Amniotic stem cell (primary cell): Measurements from ENCODE around the gene PTAFR.

Experiments
- DNase-seq: peaks from one replicate; lab custom pipeline; 2025; lab: John Stamatoyannopoulos, UW

The PTAFR gene, protein sequence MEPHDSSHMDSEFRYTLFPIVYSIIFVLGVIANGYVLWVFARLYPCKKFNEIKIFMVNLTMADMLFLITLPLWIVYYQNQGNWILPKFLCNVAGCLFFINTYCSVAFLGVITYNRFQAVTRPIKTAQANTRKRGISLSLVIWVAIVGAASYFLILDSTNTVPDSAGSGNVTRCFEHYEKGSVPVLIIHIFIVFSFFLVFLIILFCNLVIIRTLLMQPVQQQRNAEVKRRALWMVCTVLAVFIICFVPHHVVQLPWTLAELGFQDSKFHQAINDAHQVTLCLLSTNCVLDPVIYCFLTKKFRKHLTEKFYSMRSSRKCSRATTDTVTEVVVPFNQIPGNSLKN

DNA sequence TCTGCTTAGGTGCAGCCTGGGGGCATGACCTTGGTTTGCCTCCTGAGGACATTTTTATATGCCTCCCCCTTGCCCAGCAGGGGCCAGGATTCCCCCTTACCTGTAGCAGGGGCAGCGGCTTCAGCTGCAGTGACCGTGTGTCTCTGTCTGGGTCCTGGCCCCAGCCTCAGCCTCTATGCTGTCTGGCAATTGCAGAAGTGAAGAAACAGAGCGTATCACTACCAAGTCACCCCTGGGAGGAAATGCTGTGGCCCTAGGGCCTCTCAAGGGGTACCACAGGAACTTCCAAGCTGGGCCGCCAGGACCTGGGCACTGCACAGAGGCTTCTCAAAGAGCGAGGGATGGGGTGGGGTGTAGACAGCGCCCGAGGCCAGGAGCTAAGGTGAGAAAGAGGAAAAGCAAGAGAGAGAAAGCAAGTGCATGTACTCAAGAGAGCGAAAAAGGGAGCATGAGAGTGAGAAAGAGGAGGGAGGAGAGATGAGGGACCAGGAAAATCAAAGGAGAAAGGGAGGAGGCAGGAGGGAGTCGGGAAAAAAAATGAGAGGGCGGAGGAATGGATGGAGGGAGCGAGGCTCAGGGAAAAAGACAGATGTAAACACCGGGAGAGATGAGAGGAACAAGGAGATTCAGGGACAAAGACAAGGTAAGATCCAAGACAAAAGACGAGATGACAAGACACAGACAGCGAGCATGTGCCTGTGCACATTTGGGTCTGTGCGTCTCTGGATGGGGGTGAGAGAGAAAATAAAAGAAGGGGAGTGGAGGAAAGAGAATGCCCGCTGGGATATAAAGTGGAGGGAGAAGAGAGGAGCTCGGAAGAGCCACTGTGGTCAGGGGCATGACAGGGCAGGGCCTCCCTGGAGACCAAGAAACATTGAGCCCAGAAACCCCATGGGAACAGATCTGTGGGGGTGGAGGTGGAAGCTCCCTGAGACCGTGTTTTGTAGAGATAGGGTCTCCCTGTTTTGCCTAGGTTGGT is at the start of gene PTAFR:
Gene PTAFR, minus strand, starts transcription at position 199 of the 979 bp plus-strand sequence. CDS start 25,669 bp downstream, outside the sequence.
- DNase-seq: no peak

DNA sequence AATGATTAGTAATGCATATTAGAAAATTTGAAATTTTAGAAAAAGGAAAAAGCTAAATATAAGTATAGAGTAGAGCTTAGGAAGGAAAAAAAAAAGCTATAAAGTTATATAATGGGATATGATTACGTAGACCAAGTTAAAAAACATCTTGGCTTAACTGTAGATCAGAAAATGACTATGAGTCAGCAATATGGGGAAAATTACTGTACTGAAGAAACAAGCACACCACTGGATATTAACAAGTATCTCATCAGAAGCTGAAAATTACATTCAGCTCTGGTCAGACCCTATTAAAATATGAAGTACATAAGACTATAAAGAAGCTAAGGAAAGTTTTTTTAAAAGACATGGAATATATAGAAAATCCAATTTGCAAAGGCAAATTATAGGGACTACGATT is 36.8 kb upstream of the PTAFR start:
- DNase-seq: no peak

DNA sequence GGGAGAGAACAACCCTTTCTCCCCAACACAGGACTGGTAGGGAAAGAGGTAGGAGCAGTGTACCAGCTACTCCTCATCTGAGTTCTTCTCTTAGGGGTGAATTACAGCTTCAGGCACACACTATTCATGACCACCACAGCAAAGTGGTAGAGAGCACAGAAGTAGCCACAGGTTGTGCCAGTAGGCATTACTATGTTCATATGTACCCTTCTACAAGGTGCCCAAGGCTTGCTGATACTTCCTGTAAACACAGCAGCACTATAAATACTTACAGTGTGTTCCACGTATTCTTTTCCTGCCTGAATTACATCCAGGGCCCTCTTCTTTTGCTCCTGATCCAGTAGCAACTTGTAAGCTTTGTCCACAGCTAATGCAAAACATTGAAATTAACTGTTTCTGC is 33.2 kb upstream of the PTAFR start:
- DNase-seq: no peak

DNA sequence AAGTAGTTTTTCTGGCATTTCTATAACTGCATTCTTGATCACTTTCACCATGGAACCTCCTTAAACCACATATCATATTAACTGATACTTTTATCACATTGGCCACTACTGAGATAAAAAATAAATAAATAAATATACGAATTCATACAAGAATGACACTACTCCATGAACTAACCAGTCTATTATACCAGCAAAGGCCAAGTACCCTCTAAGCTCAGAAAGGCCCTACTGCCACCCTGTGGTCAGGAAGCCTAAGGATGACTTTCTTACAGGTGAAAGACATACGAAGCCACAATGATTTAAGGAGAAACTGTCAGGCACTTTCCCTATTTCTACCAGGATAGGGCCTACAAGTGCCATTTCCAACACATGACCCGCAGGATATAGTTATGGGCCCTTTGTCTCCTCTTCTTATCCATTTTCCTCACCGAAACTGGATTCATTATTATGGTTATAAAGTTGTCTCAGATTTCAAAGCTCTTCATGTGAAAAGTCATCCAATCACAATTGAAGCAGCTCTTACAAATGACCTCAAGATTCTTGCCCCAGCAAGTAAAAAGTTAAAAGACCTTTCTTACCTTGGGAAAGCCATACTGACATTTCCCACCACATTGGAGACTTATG is 32.4 kb upstream of the PTAFR start:
- DNase-seq: peak; percentile 36

DNA sequence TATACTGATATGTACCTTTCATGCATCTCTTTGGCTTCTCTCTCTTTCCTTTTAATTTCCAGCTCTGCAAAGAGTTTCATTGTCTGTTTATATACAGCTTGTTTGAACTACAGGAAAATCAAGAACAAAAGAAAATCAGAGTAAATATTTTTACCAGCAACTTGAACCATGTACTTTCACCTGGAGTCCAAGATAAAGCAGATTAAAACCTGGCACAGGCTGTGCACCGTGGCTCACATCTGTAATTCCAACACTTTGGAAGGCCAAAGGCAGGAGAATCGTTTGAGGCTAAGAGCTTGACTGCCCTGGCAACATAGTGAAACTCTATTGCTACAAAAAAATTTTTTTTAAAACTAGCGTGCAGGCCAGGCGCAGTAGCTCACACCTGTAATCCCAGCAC is 28.8 kb upstream of the PTAFR start:
- no peak for DNase-seq

DNA sequence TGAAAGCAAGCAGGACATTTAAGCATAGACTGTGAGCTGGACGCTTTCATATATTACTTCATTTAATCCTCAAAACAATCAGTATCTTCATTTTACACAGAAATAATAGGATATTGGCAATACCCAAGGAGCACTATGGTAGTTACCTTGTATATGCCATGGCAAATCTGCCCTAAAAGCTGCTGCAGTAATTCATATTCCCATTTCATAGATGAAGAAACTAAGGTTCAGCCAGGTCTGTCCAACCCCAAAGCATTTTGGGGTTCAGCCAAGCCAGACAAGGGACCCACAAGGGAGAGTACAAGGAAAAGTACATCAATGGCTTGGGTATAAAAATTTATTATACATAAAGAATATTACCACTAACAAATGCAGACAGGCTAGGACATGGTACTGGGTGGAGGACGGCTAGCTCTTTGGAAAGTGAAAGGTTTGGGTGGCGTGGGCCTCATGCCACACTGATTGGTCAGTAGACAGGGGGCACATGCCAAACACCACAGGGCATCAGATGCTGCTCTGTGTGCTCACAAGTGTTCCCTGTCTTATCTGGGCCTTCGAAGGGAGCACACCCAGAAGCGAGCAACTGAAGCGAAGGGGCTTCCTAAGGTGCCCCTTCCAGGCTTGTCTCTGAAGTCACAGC is 23.9 kb upstream of the PTAFR start:
- no peak for DNase-seq

DNA sequence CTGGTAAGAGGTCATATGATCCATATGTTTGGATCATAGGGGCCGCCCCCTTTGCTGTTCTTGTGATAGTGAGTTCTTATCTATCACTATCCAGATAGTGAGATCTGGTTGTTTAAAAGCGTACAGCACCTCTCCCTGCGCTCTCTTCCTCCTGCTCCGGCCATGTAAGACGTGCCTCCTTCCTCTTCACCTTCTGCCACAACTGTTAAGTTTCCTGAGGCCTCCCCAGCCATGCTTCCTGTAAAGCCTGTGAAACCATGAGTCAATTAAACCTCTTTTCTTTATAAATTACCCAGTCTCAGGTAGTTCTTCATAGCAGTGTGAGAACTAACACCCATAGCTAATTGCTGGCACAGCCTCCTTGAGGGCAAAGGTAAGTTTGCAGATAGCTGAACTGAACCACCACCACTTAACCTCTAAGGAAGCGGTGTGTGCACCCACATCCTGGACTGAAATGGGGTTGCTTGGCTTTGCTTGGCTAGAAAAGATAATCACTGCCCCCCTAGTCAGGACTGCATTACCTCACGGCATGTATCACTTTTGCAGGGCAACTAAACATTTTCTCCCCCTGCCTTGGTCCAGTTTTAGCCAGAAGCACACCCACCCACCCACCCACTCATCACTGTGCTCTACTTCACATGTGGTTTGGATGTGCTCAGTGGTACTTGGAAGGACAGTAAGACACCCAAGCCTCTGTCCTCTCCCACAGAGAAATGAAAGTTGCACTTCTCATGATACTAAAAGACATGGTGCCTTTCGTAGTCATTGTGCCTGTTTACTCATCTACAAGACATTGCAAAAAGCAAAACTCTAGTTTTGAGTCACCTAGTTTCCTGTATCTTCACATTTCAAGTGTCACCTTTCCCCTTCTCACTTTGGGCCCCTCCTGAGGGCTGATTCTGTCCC is 23.1 kb upstream of the PTAFR start:
- DNase-seq: no peak

DNA sequence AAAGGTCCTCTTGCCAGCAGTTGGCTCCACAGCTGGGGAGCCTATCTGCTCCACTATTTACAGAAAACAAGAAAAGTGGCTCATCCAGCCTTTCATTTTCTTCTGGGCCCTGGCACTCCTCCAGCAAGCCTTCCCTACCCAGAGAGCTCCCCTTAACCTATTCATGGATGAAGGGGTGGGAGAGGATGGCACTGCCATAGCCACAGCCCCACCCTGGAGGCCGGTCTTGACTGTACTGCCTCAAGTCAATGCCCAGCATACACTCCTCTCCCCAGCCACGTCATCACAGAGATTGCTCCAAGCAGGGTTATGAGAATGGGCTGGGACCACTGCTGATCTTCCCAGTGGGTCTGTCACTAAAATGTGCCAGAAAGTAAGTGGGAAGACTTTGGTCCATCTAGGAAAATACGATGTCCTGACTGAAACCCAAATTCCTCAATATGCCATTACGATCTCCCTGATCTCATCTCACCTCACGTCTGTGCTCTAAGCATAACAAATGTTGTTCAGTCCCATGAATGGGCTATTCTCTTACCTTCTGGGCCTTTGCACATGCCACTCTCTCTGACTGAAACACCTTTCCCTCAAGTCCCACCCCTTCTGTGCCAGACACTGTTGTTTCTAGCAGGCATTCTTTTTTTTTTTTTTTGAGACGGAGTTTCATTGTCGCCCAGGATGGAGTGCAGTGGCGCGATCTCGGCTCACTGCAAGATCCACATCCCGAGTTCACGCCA is 21.4 kb upstream of the PTAFR start:
- DNase-seq: no peak

DNA sequence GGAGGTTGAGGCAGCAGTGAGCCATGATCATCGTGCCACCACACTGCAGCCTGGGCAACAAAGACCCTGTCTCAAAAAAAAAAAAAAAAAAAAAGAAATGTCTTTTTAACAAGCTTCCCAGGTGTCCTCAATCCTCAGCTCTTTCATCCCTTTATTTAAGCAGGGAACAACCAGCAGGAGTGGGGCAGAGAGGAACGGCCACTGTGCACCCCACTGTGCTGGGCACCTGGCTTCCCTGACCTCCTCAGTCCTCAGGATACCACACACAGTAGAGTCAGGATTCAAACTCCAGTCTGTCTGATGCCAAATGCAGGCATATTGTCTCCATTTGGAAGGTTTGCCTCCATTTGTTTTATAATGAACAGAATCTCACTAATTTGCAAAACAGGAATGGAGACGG is 19.8 kb upstream of the PTAFR start:
- no peak for DNase-seq

DNA sequence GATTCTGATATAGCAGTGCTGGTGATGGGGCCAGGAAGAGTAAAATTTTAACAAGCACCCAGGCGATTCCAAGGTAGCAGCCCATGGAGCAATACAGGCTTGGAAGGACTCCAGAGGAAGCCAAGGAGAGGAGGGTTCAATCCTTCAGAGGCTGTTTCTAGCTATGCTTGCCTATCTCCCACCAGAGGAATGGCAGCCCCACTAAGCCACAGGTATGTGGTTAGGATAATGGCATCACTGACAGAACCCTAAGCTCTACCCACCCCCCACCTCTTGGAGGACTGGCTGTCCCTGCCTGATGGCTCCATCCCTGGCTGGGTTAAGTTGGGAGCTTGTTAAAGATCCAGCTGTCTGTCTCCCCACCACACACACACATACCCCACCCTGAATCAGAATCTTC is 19.3 kb upstream of the PTAFR start:
- no peak for DNase-seq

DNA sequence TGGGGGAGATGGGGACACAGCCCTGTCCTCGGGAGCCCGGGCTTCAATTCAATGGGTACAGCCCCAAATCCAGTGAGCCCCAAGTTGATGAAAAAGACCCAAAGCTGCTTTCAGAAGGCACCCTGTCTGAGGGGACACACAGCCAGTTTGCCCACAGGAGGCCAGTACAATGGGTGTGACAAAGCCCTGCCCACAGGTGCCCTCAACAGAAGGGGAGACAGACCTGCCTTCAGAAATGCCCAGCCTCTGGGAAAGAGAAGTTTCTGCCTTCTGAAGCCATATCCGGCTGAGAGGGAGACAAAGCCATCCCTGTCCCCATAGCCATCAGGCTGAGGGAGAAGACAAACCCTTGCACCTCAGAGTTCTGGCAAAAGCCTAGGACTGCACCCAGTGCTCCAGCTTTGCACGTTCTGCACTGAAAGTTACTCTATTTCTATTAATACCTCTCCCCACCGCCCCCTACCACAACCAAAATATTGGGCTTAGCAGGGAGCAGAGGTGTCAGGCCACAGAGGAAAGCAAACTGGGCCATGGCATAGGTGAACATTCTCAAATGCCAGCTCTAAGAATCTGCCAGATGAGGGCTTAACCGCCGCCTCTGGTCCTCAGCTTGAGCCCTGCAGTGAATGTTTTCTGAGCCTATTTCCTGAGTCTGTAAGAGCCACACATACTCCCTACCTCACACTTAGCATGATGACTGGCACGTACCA is 18.0 kb upstream of the PTAFR start:
- DNase-seq: no peak

DNA sequence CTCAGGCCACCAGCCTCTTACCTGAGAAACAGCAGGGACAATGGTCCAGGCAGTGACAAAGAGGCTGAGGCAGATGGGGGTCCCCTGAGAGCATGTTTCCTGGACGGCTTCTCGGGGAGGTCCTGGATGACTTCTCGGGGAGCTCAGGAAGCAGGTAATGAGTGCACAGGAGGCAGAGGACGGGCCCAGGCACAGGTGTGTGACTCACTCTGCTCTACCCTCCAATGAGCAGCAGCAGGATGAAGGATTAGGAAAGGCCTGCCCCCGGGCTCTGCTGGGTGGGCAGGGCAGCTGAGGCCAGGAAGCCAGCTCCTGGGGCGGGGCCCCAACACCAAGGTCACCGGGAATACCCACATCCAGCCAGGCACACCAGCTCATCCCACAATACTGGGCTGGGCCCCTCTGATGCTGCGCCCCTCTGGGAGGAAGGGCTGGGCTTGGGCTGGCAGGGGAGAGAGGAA is 17.2 kb upstream of the PTAFR start:
- DNase-seq: no peak

DNA sequence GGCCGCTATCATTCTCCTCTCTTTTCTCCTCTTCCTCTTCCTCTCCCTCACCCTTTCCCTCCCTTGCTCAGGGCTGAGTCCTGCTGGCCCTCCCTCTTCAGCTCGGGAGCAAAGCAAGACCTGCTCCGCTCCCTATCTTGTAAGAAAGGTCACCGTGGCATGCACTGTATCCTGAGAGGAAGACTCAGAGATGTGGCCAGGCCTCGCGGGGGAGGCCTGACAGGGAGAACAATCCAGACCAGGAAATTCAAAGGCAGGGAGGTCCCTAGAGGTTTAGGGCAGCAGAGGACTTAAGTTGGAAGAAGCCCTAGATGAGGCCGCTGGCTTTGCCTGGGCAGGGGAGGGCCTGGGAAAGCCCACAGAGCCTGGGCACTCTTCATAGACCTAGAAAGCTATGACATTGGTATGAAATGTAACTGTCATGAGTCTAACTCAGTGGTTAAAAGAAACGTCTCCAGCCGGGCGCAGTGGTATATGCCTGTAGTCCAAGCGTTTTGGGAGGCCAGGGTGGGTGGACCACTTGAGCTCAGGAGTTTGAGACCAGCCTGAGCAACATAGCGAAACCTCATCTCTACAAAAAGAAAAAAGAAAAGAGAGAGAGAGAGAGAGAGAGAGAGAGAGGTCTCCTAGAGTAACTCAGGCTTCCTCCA is 14.6 kb upstream of the PTAFR start:
- no peak for DNase-seq

DNA sequence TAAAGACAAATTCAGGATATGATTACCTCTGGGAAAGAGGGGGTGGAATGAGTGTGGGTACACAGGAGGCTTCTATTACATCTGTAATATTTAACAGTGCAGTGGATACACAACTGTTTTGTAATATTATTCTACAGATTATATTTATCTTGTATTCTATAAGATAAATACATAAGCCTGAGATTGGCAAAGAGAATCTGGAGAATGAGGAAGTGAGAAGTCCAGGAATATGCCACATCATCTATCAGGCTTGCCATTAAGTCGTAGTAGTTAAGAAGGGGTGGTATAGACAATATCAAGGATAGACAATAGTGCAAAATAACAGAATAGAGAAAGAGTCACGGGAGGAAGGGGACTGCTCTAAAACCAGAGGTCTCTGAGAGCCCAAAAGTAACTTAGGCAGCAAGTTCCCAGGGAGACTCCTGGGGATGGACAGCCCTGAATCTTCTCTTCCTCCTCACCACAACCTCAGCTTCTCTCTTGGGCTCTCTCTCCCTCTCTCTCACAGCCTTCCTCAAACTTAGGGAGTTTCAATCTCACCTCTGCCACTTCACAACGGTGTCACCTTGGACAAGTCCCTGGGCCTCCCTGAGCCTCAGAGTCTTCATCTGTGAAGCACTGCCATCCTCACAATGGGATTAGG is 14.0 kb upstream of the PTAFR start:
- DNase-seq: no peak

DNA sequence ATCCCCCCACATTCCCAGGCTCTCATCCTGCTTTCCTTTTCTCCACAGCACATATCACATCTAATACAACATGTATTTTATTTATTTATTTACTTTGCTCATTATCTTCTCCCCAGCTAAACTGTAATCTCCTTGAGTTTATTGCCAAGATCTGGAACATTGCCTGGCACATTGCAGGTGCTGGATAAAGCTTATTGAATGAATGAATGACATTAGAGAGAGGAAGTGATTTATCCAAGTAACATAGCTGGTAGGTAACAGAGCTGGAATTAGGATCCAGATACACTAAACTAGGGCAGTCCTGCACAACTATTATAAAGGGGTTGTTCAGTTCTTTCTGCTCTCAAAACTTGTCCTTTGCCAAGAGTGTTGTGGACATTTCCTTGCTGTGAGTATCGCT is 8.6 kb upstream of the PTAFR start:
- no peak for DNase-seq

DNA sequence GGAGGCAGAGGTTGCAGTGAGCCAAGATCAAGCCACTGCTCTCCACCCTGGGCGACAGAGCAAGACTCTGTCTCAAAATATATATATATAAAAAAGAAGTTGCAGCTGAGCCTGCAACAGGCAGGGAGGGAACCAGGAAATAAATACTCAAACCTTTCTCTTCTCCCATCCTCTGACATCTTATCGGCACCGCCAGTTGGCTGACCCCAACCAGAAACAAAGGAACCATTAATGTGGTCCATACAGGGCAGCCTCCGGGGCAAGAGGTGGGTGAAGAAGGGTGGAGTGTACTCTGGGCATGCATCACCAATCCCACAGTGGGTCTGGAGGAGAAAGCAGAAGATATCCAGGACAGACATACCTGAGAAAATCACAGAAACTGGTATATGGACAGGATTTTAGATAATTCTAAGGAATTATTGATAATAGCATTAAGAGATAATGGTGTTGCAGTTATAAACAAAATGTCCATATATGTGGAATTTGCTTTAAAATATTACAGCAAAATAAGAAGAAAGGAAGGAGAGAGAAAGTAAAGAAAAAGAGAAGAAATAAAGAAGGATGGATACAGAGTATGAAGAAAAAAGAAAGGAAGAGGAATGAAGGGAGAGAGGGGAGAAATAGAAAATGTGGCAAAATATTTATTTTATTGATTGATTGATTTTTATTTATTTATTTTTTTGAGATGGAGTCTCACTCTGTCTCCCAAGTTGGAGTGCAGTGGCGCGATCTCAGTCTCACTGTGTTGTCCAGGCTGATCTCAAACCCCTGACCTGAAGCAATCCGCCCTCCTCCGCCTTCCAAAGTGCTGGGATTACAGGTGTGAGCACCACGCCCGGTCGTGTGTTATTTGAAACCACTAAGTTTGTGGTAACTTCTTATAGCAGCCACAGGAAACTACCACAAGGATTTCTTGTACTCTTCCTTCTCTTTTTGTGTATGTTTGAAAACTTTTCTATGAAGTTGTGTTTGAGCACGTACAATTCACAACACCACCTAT is 4.1 kb upstream of the PTAFR start:
- no peak for DNase-seq
